ENCODE data around the gene OR1F1.
"Not testable (repeated sequence)": the region's sequence is repeated elsewhere in the genome, so short reads cannot be mapped to it uniquely, and the experiment has no call there.

Gene OR1F1

DNA sequence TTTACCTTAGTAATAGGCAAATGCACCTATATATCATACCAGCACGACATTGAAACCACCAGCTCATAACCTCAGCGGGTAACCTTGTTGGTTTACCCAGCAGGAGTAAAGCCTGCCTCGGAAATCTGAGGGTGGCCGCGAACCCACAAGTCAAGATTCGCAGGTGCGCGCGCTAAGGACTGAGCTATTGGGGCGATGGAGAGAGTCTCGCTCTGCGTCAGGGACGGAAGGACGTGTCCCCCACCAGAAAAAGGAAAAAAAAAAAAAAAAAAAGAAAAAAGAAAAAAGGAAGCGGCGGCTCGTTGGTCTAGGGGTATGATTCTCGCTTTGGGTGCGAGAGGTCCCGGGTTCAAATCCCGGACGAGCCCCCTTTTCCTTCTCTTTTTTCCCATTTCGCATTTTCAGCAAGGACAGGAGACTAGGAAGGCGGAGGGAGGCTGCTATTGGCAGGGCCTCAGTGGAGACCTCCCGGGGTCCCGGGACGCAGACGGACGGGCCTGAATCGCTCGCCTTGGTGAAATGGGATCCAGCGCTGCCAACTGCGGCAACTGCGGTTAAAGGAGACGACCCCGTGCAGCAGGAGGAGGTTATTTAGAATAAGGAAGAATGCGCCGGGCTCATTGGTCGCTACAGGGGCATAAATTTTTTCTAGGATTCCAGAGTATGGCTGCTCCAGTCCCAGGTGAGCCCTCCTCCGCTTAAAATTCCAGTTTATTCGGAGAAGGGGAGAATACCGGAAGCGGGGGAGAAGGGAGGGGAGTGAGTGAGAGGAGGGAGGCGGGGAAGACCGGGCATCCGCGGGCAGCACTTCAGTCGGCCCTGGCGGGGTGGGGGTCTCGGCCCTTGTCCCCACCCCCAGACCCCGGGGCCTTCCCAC is at the start of gene OR1F1:
TSS of gene OR1F1 (plus strand) at position 407 of the 877 bp plus-strand sequence.
- intact Hi-C loops (cut with DNase I), result no loop called here
- DNase-seq, result peak in 2 of 10 donors; percentile 59 to 81

DNA sequence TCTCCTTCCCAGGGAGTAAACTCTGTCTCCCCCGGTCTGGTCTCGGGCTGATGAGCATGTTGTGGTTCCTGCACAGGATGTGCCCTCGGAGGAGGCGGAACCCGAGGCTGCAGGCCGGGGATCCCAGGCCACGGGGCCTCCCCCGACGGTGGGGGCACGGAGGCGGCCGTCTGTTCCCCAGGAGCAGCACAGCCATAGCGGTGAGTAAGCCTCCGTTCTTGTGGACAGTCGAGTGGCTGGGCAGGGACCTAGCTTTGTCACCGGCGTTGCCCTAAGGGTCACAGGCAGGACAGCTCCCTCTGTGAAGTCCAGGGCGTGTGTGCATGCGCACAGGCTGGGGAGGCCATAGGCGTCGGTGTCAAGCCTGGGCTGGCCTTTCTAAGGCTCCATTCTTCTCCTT is 49.7 kb upstream of the OR1F1 start:
- peak in 3 of 10 donors; percentile 59 to 63 (median 61) for DNase-seq
- intact Hi-C loops (cut with DNase I), result no loop called here

DNA sequence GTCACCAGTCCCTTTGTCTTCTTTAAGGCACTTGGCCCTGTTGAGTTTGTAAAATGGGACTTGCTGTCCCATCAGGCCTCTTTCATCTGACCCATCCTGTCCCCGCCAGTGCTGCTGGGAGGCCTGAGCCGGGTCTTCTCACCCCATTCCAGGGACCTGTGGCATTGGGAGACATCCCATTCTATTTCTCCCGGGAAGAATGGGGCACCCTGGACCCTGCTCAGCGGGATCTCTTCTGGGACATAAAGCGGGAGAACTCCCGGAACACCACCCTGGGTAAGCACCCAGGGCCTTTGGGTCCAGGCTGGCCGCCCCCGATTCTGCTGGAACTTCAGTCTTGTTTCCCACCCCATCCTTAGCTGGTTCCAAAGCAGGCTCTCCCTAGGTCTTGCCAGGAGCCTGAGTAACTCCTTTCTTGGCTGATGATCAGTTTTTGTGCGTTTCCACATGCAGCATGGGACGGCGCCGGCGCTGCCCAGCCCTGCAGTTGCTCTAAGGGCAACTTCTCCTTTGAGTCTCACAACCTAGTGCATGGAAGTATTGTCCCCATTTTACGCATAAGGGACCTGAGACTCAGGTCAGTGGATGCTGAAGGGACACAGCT is 49.1 kb upstream of the OR1F1 start:
- intact Hi-C loops (cut with DNase I), result no loop called here
- peak in 3 of 10 donors; percentile 27 to 75 (median 32) for DNase-seq

DNA sequence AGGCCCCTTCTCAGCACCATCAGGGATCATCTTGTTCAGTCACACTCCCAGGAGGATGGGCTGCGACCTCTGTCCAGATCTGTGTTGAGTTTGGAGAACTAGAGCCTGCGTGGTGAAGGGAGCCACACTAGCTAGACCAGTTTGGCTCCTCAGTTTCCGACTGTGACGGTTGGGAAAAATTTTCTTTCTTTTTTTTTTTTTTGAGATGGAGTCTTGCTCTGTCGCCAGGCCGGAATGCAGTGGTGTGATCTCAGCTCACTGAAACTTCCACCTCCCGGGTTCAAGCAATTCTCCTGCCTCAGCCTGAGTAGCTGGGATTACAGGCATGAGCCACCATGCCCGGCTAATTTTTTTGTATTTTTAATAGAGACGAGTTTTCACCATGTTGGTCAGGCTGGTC is 48.4 kb upstream of the OR1F1 start:
- intact Hi-C loops (cut with DNase I), result not testable (repeated sequence)
- DNase-seq, result peak in 3 of 10 donors; percentile 8 to 35 (median 9)

DNA sequence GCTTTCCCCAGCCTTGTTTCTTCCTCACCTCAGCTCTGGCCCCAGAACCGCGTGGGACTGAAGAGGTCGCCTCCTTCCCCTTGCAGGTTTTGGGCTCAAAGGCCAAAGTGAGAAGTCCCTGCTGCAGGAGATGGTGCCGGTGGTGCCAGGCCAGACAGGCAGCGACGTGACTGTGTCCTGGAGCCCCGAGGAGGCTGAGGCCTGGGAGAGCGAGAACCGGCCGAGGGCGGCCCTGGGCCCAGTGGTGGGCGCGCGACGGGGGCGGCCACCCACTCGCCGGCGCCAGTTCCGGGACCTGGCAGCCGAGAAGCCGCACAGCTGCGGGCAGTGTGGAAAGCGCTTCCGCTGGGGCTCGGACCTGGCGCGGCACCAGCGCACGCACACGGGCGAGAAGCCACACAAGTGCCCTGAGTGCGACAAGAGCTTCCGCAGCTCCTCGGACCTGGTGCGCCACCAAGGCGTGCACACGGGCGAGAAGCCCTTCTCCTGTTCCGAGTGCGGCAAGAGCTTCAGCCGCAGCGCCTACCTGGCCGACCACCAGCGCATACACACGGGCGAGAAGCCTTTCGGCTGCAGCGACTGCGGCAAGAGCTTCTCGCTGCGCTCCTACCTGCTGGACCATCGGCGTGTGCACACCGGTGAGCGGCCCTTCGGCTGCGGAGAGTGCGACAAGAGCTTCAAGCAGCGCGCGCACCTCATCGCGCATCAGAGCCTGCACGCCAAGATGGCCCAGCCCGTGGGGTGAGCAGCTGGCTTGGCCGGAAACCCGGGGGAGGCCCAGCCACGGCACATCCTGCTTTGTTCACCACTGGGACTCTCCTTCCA is 47.2 kb upstream of the OR1F1 start:
- DNase-seq, result peak in 3 of 10 donors; percentile 59 to 75 (median 74)
- intact Hi-C loops (cut with DNase I), result no loop called here

DNA sequence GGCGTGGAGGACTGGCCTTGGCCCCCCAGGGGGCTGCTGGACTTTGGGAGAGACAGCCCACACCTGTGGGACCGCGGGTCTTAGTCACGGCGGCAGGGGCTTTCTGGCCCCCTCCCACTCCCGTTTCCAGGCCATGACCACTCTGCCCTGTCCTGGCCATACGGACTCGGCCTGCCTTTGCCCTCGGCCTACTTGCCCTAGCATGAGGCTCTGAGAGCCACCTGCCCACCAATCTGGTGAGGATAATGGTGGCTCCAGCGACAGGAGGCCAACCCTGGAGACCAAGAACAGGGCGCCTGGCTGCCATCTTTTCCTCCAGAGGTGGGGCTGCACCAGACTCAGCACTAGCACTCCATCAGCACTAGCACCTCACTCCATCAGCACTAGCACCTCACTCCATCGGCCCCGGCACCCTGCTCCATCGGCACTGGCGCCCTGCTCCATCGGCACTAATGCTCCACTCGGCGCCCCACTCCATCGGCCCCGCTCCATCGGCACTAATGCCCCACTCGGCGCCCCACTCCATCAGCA is 46.2 kb upstream of the OR1F1 start:
- intact Hi-C loops (cut with DNase I), result no loop called here
- peak in 3 of 10 donors; percentile 47 to 72 (median 66) for DNase-seq

DNA sequence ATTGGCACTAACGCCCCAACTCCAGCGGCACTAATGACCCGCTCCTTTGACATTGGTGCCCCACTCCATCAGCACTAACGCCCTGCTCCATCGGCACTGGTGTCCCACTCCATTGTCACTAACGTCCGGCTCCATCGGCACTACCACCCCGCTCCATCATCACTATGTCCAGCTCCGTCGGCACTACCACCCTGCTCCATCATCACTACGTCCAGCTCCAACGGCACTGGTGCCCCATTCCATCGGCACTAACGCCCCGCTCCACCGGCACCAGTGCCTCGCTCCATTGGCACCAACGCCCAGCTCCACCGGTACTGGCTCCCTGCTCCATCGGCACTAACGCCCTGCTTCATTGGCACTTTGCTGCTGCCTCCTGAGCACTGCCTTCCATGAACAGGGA is 45.7 kb upstream of the OR1F1 start:
- peak in 1 of 10 donors; percentile 74 for DNase-seq

DNA sequence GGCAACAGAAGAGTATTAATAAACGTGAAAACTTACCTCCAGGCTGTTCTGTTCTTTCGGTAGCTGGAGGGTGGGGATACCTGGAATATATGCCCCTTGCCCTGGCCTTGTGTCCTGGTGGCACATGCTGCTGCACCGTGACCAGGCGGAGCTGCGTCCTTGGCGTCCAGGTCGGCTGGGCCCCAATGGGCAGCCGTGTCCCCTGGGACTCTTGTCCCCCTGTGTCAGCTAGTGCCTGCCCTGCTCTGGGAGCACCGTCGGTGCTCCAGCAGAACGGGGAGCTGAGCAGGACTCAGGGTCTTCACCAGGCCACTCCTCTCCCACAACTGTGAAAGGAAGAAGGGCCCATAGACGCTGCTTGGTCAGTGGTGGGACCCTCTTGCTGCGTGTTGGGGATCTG is 45.2 kb upstream of the OR1F1 start:
- intact Hi-C loops (cut with DNase I), result no loop called here

More for the DNA sequence above, 45.7 kb upstream of the OR1F1 start:
- intact Hi-C loops (cut with DNase I), result no loop called here

DNA sequence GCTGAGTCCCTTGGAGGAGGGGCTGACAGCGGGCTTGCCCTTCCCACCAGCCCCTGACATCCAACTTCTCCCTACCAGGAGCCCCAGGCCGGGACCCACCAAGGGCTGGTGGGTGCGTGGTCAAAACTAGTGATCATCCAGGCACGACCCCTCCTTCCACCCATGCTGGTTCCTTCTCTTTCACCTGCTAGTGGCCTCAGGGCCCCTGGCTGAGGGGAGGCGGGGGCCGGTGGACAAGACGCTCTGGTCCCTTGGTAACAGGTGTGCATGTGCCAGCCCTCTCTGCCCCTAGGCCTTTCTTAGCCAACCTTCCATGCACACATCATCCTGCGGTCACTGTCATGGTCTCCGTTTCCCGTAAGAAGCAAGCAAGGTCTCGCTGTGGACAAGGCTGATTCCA is 44.8 kb upstream of the OR1F1 start:
- intact Hi-C loops (cut with DNase I), result no loop called here

More for the DNA sequence above, 45.2 kb upstream of the OR1F1 start:
- peak in 2 of 10 donors; percentile 55 to 75 for DNase-seq

DNA sequence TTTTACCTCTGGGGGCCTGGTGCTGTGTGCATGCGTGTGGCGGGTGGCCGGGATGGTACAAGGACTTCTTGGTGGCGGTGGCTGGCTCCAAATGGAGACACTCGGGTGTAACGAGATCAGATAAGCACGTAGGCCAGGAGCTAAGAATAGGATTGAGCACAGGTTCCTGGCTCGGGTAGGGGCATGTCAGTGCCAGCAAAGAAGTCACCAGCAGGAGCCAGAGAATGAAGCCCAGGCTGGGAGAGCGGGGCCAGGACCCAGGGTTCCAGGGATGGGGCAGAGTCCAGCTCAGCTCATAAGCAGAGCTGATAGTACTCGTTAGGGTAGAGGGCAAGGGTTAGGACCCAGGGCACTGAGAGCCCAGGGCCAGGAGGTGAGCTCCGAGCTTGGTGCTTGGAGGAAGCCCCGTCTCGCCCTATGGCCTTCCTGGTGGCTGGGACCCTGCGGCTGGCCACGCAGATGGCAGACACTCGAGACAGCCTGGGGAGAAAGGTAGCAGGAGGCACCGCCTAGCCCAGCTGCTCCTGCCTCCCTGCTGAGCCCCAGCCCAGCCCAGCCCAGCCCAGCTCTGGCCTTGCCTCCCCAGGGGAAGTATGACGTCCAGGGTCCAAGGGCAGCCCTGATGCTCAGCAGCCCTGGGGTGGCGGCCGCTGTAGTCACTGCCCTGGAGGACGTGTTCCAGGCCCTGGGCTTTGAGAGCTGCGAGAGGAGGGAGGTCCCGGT is 44.2 kb upstream of the OR1F1 start:
- intact Hi-C loops (cut with DNase I), result no loop called here
- DNase-seq, result peak in 3 of 10 donors; percentile 8 to 74 (median 65)

More for the DNA sequence above, 44.8 kb upstream of the OR1F1 start:
- DNase-seq, result peak in 2 of 10 donors; percentile 49 to 71

DNA sequence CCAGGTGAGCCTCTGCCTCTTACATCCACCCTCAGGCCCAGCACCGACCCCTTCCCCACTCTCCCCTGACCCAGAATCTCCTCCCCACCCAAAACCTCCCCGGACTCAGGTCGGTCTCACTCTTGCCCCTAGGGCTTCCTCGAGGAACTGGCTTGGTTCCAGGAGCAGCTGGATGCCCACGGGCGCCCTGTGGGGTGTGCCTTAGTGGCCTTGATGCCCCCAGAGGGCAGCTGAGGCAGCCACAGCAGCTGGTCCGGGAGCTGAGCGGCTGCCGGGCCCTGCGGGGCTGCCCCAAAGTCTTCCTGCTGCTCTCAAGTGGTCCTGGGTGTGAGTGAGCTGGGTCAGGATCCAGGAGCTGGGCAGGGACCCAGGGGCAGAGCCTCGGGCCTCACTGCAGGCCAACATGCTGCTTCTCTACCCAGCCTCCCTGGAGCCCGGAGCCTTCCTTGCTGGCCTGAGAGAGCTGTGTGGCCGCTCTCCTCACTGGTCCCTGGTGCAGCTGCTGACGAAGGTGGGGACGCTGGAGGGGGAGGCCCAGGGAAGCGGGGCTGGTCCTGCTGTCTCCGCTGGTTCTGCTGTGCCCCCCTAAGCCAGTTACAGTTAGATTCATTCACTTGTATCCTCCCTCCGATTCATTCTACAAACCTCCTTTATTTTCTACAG is 43.6 kb upstream of the OR1F1 start:
- DNase-seq, result peak in 2 of 10 donors; percentile 49 to 67
- intact Hi-C loops (cut with DNase I), result no loop called here

DNA sequence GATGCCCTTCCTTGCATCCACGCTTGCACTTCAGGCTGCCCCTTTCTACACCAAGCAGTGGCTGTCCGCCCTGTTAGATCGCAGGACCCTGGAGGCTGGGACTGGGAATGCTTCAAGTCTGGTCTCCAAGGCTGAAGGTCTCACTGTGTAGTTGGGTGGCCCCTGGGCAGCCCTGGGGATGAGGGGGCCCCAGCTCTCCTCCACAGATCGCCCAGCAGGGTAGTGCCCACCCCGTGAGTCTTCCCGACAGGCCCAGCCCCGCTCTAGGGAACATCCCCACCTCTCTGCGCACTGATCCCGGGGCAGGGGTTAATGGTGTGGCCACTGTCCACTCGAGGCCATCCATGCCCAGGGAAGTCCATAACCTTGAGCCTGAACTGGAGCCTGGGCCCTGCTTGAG is 42.9 kb upstream of the OR1F1 start:
- DNase-seq, result peak in 2 of 10 donors; percentile 51 to 62
- intact Hi-C loops (cut with DNase I), result no loop called here

DNA sequence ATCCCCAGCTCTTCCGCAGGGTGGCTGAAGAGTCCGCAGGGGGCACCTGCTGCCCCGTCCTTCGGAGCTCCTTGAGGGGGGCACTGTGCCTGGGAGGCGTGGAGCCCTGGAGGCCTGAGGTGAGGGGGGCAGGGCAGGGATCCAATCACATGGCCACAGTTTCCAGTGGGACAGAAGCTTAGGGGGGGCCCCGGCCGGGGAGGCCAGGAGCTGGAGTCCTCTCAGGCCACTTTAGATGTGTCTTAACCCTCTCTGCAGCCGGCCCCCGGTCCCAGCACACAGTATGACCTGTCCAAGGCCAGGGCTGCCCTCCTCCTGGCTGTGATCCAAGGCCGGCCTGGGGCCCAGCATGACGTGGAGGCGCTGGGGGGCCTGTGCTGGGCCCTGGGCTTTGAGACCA is 42.3 kb upstream of the OR1F1 start:
- intact Hi-C loops (cut with DNase I), result no loop called here
- DNase-seq, result peak in 2 of 10 donors; percentile 64 to 66

DNA sequence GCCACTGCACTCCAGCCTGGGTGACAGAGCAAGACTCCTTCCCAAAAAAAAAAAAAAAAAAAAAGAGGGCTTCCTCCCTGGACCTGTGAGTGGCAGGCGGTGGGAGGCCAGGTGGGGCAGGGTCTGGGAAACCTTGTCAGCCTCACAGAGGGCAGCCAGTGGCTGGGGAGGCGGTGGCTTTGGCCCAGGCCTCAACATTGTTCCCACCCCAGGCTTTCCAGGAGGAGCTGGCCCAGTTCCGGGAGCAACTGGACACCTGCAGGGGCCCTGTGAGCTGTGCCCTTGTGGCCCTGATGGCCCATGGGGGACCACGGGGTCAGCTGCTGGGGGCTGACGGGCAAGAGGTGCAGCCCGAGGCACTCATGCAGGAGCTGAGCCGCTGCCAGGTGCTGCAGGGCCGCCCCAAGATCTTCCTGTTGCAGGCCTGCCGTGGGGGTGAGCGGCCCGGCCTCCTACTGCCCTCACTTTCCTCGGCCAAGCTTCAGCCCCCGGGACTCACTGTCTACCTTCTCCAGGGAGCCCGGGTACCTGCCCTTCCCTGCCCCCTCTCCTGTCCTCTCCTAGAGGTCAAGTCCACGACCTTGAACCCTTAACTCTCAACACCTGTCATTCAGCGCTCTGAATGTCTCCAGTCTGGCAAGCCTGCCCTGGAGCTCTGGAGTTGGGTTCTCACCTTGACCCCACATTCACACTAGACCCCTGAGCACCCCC is 40.8 kb upstream of the OR1F1 start:
- intact Hi-C loops (cut with DNase I), result no loop called here
- peak in 2 of 10 donors; percentile 70 to 77 for DNase-seq

DNA sequence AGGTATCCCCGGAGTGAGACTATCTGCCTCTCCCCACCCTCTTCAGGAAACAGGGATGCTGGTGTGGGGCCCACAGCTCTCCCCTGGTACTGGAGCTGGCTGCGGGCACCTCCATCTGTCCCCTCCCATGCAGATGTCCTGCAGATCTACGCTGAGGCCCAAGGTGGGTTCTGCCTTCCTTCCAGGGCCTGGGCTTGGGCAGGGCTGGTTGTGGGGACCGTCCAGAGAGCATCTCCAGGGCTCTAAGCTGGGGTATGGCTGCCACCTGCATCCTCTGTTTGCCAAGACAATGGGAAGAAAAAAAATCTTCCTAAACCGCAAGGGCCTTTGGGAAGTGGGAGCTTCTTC is 40.3 kb upstream of the OR1F1 start:
- intact Hi-C loops (cut with DNase I), result no loop called here
- DNase-seq, result peak in 1 of 10 donors; percentile 64

DNA sequence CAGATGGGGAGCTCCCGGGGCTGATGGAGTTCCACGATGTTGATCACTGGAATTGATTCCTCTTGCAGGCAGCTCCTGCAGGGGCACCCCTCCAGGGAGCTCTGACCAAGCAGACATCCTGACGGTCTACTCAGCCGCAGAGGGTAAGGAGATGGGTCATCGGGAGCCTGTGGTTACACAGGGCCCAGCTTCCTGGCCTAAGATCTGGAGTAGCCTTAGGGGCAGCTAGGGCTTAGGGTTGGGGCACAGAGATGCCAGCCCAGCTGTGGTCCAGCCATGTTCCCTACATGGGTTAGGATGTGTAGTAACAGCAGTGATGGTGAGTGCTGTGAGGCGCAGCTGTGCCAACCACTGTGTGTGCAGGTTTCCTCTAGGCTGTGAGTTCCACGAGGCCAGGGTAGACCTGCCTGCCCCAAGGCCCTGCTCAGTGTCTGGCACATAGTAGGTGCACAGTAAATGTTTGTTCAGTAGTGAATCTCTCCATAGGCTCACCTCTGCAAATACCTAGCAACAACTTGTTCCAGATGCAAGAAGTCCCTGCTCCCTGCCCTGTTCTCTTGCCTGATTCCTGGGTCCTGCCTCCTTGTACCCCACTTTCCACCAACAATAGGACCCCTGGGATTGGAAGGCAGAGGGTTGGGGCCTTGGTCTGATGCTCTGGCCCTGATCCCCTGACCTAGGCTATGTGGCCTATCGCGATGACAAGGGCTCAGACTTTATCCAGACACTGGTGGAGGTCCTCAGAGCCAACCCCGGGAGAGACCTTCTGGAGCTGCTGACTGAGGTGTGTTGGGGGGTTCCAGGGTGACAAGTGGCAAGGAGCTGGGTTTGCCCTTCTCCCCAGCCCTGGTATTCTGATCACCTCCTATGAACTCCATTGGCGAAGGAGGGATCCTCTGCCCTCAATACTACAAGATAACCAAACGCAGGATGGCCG is 39.5 kb upstream of the OR1F1 start:
- DNase-seq, result peak in 2 of 10 donors; percentile 31 to 55
- intact Hi-C loops (cut with DNase I), result no loop called here

DNA sequence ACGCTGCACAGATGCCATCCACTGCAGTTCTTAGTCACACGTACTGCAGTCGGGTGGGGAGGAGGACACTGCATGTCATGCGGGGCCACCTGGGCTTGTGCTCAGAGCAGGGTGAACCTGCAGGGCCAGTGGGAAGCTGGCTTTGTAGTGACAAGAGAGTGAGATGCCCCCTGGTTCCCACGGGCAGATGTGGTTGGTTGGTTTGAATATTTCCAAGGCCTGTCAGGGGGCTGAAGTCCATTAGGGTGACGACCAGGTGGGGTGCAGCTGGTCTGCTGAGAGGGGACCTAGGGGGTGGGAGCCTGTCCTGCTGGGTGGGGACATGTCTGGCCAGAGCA is 38.8 kb upstream of the OR1F1 start:
- intact Hi-C loops (cut with DNase I), result no loop called here
- peak in 2 of 10 donors; percentile 57 to 84 for DNase-seq

Measured in posterior cingulate gyrus (tissue), 11 donors.